Subcutaneous abdominal adipose tissue (tissue), 5 donors: Measurements from ENCODE around the gene SIN3B.
A peak's percentile ranks its signal among the peaks of the same experiment; 100 is the strongest.

Source experiments
- H3K27ac ChIP-seq: one replicate; pipeline ENCODE4 v1.7.0; 2013; ENCODE audit warnings: low read depth, mild to moderate bottlenecking, inconsistent platforms, low read length, moderate library complexity
- H3K27me3 ChIP-seq, 5 donors: one replicate each; pipeline ENCODE4 v1.7.0; 2013; ENCODE audit warnings: low read length in 5 of 5, inconsistent platforms in 1 of 5; ENCODE audit not compliant: control insufficient read depth in 5 of 5, insufficient read depth in 4 of 5
- H3K36me3 ChIP-seq, 5 donors: one replicate each; pipeline ENCODE4 v1.7.0; 2013; ENCODE audit warnings: low read length in 5 of 5; ENCODE audit not compliant: control insufficient read depth in 5 of 5, insufficient read depth in 5 of 5
- H3K4me1 ChIP-seq, 5 donors: one replicate each; pipeline ENCODE4 v1.7.0; 2013; ENCODE audit warnings: low read length in 5 of 5, mild to moderate bottlenecking in 3 of 5, moderate library complexity in 1 of 5; ENCODE audit not compliant: control insufficient read depth in 5 of 5, insufficient read depth in 5 of 5
- H3K4me3 ChIP-seq, 5 donors: one replicate each; pipeline ENCODE4 v1.7.0; 2013; ENCODE audit warnings: low read length in 5 of 5, low read depth in 1 of 5
- H3K9ac ChIP-seq, 5 donors: one replicate each; pipeline ENCODE4 v1.7.0; 2013; ENCODE audit warnings: low read length in 5 of 5, mild to moderate bottlenecking in 4 of 5, moderate library complexity in 3 of 5
- H3K9me3 ChIP-seq, 5 donors: one replicate each; pipeline ENCODE4 v1.7.0; 2013; ENCODE audit warnings: low read length in 5 of 5; ENCODE audit not compliant: control insufficient read depth in 5 of 5
- donor health status: healthy.
- donor health status: healthy.
- donor health status: healthy.
- donor health status: healthy.
- donor health status: healthy.

SIN3B gene

DNA sequence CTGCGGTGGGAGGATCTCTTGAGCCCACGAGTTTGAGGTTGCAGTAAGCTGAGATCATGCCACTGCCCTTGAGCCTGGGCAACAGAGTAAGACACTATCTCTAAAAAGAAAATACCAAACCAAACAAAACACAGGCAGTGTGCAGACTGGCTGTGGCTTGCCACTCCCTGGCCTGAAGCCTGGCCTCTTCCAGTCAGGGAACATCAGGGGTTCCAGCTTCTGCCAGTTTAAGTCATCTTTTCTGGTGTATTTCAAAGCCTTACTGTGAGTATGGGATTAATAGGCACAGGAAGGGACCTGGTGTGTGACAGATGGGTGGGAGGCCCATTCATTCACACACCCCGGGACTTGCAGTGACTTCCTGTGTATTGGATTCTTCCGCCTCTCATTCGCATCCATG, 32.6 kb downstream of the SIN3B start:
- no peaks in the 10 kb centered on the region for H3K27me3 ChIP-seq
- no peak overlapping the region for H3K9ac ChIP-seq
- peaks cover 0 to 3% (median 0%) of the 10 kb centered on the region in 5 donors for H3K4me1 ChIP-seq
- no peaks in the 10 kb centered on the region for H3K9me3 ChIP-seq
- no peak overlapping the region for H3K27ac ChIP-seq
- H3K36me3 ChIP-seq = peaks cover 10 to 76% (median 64%) of the 10 kb centered on the region in 5 donors
- H3K4me3 ChIP-seq = no peak overlapping the region

DNA sequence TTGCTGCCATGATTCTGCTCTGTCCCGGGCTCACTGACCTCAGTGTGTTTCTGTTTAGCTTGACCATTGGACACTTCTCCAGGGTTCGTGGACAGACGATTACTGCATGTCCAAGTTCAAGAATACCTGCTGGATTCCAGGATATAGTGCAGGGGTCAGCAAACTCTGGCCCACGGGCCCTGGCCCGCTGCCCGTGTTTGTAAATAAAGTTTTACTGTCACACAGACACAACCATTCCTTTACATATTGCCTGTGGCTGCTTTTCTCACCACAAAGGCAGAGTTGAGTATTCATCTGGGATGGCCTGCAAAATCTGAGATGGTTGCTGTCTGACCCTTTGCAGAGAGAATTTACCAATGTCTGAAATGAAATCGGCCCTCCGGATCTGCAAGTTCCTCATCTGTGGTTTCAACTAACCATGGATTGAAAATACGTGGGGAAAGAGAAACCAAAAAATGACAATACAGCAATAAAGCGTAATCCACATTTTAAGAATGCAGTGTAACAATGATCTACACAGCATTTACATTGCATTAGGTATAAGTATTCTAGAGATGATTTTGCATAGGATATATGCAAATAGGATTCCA, 33.7 kb downstream of the SIN3B start:
- Histone ChIP-seq H3K27ac (no peak overlapping the region), H3K4me1 (peaks cover 0 to 3% (median 0%) of the 10 kb centered on the region in 5 donors), H3K27me3 (no peaks in the 10 kb centered on the region), H3K36me3 (peaks cover 10 to 81% (median 69%) of the 10 kb centered on the region in 5 donors), H3K9me3 (no peaks in the 10 kb centered on the region), H3K9ac (no peak overlapping the region), H3K4me3 (no peak overlapping the region)

DNA sequence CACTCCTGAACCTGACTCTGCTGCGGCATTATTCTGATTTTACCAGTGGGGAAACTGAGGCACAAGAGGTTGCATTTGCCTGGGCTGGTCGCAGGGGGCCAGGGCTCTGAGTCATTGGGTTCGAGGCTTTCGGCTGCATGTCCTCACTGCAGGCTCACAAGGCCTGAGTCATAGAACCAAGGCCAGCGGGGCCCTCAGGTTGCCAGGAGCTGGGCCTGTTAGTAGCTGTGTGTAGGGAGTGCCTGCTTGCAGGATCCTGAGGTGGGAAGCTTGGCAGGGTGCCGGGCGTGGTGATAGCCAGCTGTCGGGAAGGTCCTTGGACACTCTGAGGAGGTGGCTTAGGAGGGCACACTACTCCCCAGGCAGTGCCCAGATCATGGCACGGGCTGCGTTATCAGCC, 38.0 kb downstream of the SIN3B start:
- Histone ChIP-seq H3K27me3 (no peaks in the 10 kb centered on the region), H3K4me3 (no peak overlapping the region), H3K4me1 (peaks cover 0 to 8% (median 0%) of the 10 kb centered on the region in 5 donors), H3K9ac (no peak overlapping the region), H3K36me3 (peaks cover 10 to 95% (median 90%) of the 10 kb centered on the region in 5 donors), H3K27ac (no peak overlapping the region), H3K9me3 (no peaks in the 10 kb centered on the region)

GRCh38 chr19:16868423-16869130, 39.4 kb downstream of the SIN3B start:
- Histone ChIP-seq H3K9me3 (no peaks in the 10 kb centered on the region), H3K4me1 (peaks cover 0 to 18% (median 7%) of the 10 kb centered on the region in 5 donors), H3K9ac (no peak overlapping the region), H3K4me3 (no peak overlapping the region), H3K27me3 (no peaks in the 10 kb centered on the region), H3K27ac (no peak overlapping the region), H3K36me3 (peaks cover 5 to 95% (median 87%) of the 10 kb centered on the region in 5 donors)

- Histone ChIP-seq H3K4me1 (peaks cover 0 to 27% (median 14%) of the 10 kb centered on the region in 5 donors), H3K27ac (no peak overlapping the region), H3K4me3 (no peak overlapping the region), H3K9me3 (no peaks in the 10 kb centered on the region), H3K36me3 (peaks cover 5 to 89% (median 82%) of the 10 kb centered on the region in 5 donors), H3K27me3 (no peaks in the 10 kb centered on the region), H3K9ac (no peak overlapping the region)
Observed at GRCh38 chr19:16869331-16869972, 40.3 kb downstream of the SIN3B start.

GRCh38 chr19:16871871-16872270, 42.7 kb downstream of the SIN3B start:
- Histone ChIP-seq H3K4me3 (no peak overlapping the region), H3K4me1 (peaks cover 0 to 40% (median 24%) of the 10 kb centered on the region in 5 donors), H3K36me3 (peaks cover 3 to 80% (median 72%) of the 10 kb centered on the region in 5 donors), H3K9ac (no peak overlapping the region), H3K27me3 (no peaks in the 10 kb centered on the region), H3K9me3 (no peaks in the 10 kb centered on the region), H3K27ac (peak overlapping the region; percentile 55)

DNA sequence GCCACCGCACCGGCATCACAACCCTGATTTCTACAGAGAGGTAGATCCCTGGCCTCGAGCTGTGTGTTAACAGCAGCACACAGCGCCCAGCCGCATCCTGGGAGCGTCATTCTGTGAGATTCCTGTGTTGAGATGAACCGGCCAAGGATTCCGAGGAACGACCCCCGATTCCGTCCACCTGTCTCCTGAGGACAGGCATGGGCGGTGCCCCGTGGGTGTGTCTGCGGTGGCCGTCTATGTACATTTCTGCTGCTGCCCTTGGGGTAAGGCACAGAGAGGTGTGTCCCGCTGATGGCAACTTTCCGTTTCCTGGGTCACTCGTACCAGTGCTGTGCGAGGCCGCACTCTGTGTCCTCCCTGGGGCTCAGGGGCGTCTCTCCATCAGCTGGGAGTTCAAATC, 43.5 kb downstream of the SIN3B start:
- no peak overlapping the region for H3K27ac ChIP-seq
- no peak overlapping the region for H3K4me3 ChIP-seq
- peaks cover 3 to 80% (median 72%) of the 10 kb centered on the region in 5 donors for H3K36me3 ChIP-seq

GRCh38 chr19:16873594-16873993, 44.4 kb downstream of the SIN3B start:
- Histone ChIP-seq H3K36me3 (peaks cover 3 to 80% (median 72%) of the 10 kb centered on the region in 5 donors), H3K9ac (peak overlapping the region in 1 of 5 donors; percentile 35), H3K4me1 (peaks cover 0 to 55% (median 24%) of the 10 kb centered on the region in 5 donors), H3K4me3 (no peak overlapping the region), H3K27me3 (no peaks in the 10 kb centered on the region), H3K9me3 (no peaks in the 10 kb centered on the region), H3K27ac (peak overlapping the region; percentile 32)

More for the DNA sequence above, 43.5 kb downstream of the SIN3B start:
- Histone ChIP-seq H3K9ac (no peak overlapping the region), H3K9me3 (no peaks in the 10 kb centered on the region), H3K27me3 (no peaks in the 10 kb centered on the region), H3K4me1 (peaks cover 0 to 49% (median 24%) of the 10 kb centered on the region in 5 donors)

GRCh38 chr19:16874250-16874977, 45.2 kb downstream of the SIN3B start:
- H3K4me1 ChIP-seq = peaks cover 0 to 55% (median 24%) of the 10 kb centered on the region in 5 donors
- peak overlapping the region; percentile 32 for H3K27ac ChIP-seq
- H3K36me3 ChIP-seq = peaks cover 3 to 80% (median 72%) of the 10 kb centered on the region in 5 donors
- no peak overlapping the region for H3K9ac ChIP-seq
- no peaks in the 10 kb centered on the region for H3K27me3 ChIP-seq
- H3K9me3 ChIP-seq = no peaks in the 10 kb centered on the region
- no peak overlapping the region for H3K4me3 ChIP-seq
